NOMO-1 (cell line): Measurements from ENCODE around the gene PPIL1.

Source experiments
- DNase-seq, 2 experiments: peaks; one replicate each; lab custom pipeline; 2025; ENCODE audit not compliant: unreplicated experiment in 2 of 2; lab: John Stamatoyannopoulos, UW

PPIL1 gene

GRCh38 chr6:36836111-36837021 is 38.2 kb downstream of the PPIL1 start:
- no peak for DNase-seq

GRCh38 chr6:36834576-36835341 is 39.8 kb downstream of the PPIL1 start:
- no peak for DNase-seq

- no peak for DNase-seq
Observed at GRCh38 chr6:36833182-36833789, 41.3 kb downstream of the PPIL1 start.

- DNase-seq: no peak
Observed at GRCh38 chr6:36832313-36832712, 42.3 kb downstream of the PPIL1 start.

- no peak for DNase-seq
Observed at GRCh38 chr6:36830577-36830976, 44.0 kb downstream of the PPIL1 start.

- no peak for DNase-seq
Observed at GRCh38 chr6:36829919-36830544, 44.6 kb downstream of the PPIL1 start.

GRCh38 chr6:36827261-36828079 is 47.1 kb downstream of the PPIL1 start:
- DNase-seq: peak; percentile 12 to 14

GRCh38 chr6:36826520-36827227 is 47.9 kb downstream of the PPIL1 start:
- DNase-seq: no peak

GRCh38 chr6:36825994-36826393 is 48.6 kb downstream of the PPIL1 start:
- DNase-seq: no peak

GRCh38 chr6:36825452-36825851 is 49.2 kb downstream of the PPIL1 start:
- DNase-seq: no peak

GRCh38 chr6:36824253-36824652 is 50.4 kb downstream of the PPIL1 start:
- no peak for DNase-seq

GRCh38 chr6:36823421-36824096 is 51.0 kb downstream of the PPIL1 start:
- DNase-seq: no peak

GRCh38 chr6:36822506-36823269 is 51.9 kb downstream of the PPIL1 start:
- no peak for DNase-seq

- DNase-seq: no peak
Observed at GRCh38 chr6:36821581-36822335, 52.8 kb downstream of the PPIL1 start.

- DNase-seq: no peak
Observed at GRCh38 chr6:36820700-36821580, 53.7 kb downstream of the PPIL1 start.

- DNase-seq: no peak
Observed at GRCh38 chr6:36818756-36819155, 55.8 kb downstream of the PPIL1 start.

- DNase-seq: no peak
Observed at GRCh38 chr6:36817847-36818246, 56.8 kb downstream of the PPIL1 start.
